Heart left ventricle (tissue), 16 donors: ENCODE measurements around the gene ANKZF1. TPM values are rescaled to one million over a fixed set of nuclear protein-coding genes. Genes with fewer than 3 reads are reported as not detected.

Source experiments
- ATAC-seq, 4 donors: fragments of 200-7000 bp; cut with Tn5 transposase; one replicate each; pipeline ENCODE4 v1.9.1; 2020 to 2022; ENCODE audit warnings: moderate library complexity in 4 of 4, mild to moderate bottlenecking in 3 of 4, moderate number of reproducible peaks in 1 of 4
- DNase-seq, 5 donors: peaks; one replicate each; pipeline ENCODE4 v3.0.0-alpha.2; 2020
- H3K27ac ChIP-seq, 12 donors: fragments of 200-600 bp; sonication (generic) in 4 of 12; one replicate each; pipeline versions ENCODE4 v1.5.0 to v1.8.0; 2016 to 2022; ENCODE audit warnings: mild to moderate bottlenecking in 2 of 12
- H3K27me3 ChIP-seq, 9 donors: fragments of 200-600 bp; sonication (generic) in 2 of 9; one replicate each; pipeline versions ENCODE4 v1.5.1 to v1.8.0; 2016 to 2022; ENCODE audit warnings: mild to moderate bottlenecking in 3 of 9
- H3K36me3 ChIP-seq, 9 donors: fragments of 200-600 bp; sonication (generic) in 2 of 9; one replicate each; pipeline versions ENCODE4 v1.5.0 to v1.8.0; 2018 to 2022; ENCODE audit warnings: mild to moderate bottlenecking in 2 of 9
- H3K4me1 ChIP-seq, 12 donors: fragments of 200-600 bp; sonication (generic) in 4 of 12; one replicate each; pipeline versions ENCODE4 v1.5.0 to v1.8.0; 2016 to 2022; ENCODE audit warnings: mild to moderate bottlenecking in 3 of 12
- H3K4me3 ChIP-seq, 12 donors: fragments of 200-600 bp; sonication (generic) in 4 of 12; one replicate each; pipeline versions ENCODE4 v1.5.0 to v1.8.0; 2017 to 2022; ENCODE audit warnings: mild to moderate bottlenecking in 9 of 12, moderate library complexity in 4 of 12
- H3K9me3 ChIP-seq, 12 donors: fragments of 200-600 bp; sonication (generic) in 4 of 12; one replicate each; pipeline versions ENCODE4 v1.5.0 to v1.8.0; 2016 to 2022; ENCODE audit warnings: mild to moderate bottlenecking in 1 of 12
- POLR2A ChIP-seq, 2 donors: fragments of 450-650 bp; IDR thresholded peaks; one replicate each; pipeline ENCODE4 v1.6.1; 2017; ENCODE audit warnings: antibody characterized with exemption in 2 of 2, mild to moderate bottlenecking in 2 of 2, moderate library complexity in 2 of 2
- WGBS, 4 donors: extraction: QIAGEN DNeasy Blood & Tissue Kit in 2 of 4; methylation state at CpG; one replicate each; pipeline versions ENCODE4 v1.1.5 to v1.1.7; 2013 to 2018; 5-methylcytosine and 5-hydroxymethylcytosine counted together
- intact Hi-C, 10 donors: fragments of 100-400 bp; cut with DNase I; formaldehyde crosslinking; loops; one replicate each; pipeline versions ENCODE4 v1.11.1 to v1.14.2; 2022
- polyA plus RNA-seq, 2 donors: library from polyadenylated mRNA; stranded (reverse); fragments of 200-250 nt; gene quantifications; one replicate each; pipeline ENCODE4 v1.2.3, GENCODE V29; 2013
- total RNA-seq, 9 donors: library from RNA; depleted of rRNA in 2 of 9; stranded (reverse); fragments of >200 nt in 2 of 9; fragmentation: NEBNext Ultra II Directional in 3 of 9; extraction: Animal tissue kit (Norgen Biotek cat#: 25700) in 3 of 9; gene quantifications; one replicate each; pipeline versions ENCODE4 v1.1.0 to v1.2.4, GENCODE V29; 2016 to 2023
- TF ChIP-seq, protein P1 (sequence below), 12 donors: fragments of 200-600 bp; sonication (generic) in 4 of 12; IDR thresholded peaks; one replicate each; pipeline versions ENCODE4 v1.5.0 to v1.8.0; 2018 to 2022; ENCODE audit warnings: antibody characterized with exemption in 12 of 12, mild to moderate bottlenecking in 5 of 12
- donor health status: ischemic (EF 13 %, LVEDD 7.1; RV severe dilation, severe dysfunction).
- donor health status: healthy with polysubstance abuse.
- donor health status: DM: no; HTN: yes; CAD: no.
- donor health status: DM: no; HTN: no; CAD: no.
- donor health status: ischemic (EF 25% LVEDD 6.9; RV normal size, moderate dysfunction).
- donor health status: ischemic (EF 25% LVEDD 5.7; RV mildly dilated, moderate dysfunction).
- donor health status: healthy.
- donor health status: DM: yes; HTN: yes; CAD: no.
- donor health status: ischemic (EF 35%, LVEDD 5.7; RV mildly dilated, moderate dysfunction).
- donor health status: nonischemic (EF 11% LVEDD 7.7; RV severe dilation, severe dysfunction).
- donor health status: DM: yes; HTN: yes; CAD: no.
- donor health status: PGD.
- donor health status: ischemic (EF 29% LVEDD 5.4; RV normal size, mild dysfunction).
- donor health status: nonischemic (EF 23%, LVEDD 6.1; RV moderate dilation, normal function).

Gene ANKZF1
- total and polyA plus RNA-seq, 11 donors, result 14.0 to 36.8 (median 26.3) TPM

- Histone ChIP-seq H3K27me3 (no peaks in the 10 kb centered on the region), H3K4me1 (peaks cover 5 to 30% (median 14%) of the 10 kb centered on the region in 12 donors), H3K36me3 (peaks cover 0 to 69% (median 56%) of the 10 kb centered on the region in 9 donors), H3K27ac (peak overlapping the region in 1 of 12 donors; percentile 37), H3K4me3 (no peak overlapping the region), H3K9me3 (no peaks in the 10 kb centered on the region)
- ATAC-seq, result peak in 1 of 4 donors; percentile 10
- intact Hi-C loops, result no loop called here
- WGBS, 4 donors, result 68 to 82% (median 73%) methylated on average over 6 to 8 of the region's 8 CpGs
- TF ChIP-seq POLR2A (IDR thresholded peaks at IDR 0.05), result no peak
- TF ChIP-seq, protein P1, sequence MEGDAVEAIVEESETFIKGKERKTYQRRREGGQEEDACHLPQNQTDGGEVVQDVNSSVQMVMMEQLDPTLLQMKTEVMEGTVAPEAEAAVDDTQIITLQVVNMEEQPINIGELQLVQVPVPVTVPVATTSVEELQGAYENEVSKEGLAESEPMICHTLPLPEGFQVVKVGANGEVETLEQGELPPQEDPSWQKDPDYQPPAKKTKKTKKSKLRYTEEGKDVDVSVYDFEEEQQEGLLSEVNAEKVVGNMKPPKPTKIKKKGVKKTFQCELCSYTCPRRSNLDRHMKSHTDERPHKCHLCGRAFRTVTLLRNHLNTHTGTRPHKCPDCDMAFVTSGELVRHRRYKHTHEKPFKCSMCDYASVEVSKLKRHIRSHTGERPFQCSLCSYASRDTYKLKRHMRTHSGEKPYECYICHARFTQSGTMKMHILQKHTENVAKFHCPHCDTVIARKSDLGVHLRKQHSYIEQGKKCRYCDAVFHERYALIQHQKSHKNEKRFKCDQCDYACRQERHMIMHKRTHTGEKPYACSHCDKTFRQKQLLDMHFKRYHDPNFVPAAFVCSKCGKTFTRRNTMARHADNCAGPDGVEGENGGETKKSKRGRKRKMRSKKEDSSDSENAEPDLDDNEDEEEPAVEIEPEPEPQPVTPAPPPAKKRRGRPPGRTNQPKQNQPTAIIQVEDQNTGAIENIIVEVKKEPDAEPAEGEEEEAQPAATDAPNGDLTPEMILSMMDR (IDR thresholded peaks at IDR 0.05), result no peak
- DNase-seq, result no peak
Observed at GRCh38 chr2:219182331-219183150, 47.1 kb upstream of the ANKZF1 start.

DNA sequence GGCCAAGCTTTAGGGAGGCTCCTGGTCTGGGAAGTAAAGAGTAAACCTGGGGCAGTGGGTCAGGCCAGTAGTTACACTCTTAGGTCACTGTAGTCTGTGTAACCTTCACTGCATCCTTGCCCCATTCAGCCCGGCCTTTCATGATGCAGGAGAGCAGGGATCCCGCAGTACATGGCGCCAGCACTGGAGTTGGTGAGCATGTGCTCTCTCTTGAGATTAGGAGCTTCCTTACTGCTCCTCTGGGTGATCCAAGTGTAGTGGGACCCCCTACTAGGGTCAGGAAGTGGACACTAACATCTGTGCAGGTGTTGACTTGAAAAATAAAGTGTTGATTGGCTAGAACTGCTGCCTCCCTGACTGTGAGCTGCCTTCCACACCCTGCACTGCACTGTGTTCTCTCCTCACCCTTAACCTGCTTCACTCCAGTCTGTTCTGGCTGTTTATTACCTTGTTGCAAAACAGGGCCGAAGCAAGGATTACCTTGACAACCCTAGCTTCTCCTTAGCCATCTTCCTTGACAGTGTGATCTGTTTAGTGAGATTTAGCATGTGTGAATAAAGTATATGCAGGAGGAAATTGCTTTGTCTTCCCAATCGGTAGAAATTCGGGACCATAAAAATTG is 46.3 kb upstream of the ANKZF1 start:
- no peak overlapping the region for H3K27ac ChIP-seq
- intact Hi-C loops, result no loop called here
- no peaks in the 10 kb centered on the region for H3K9me3 ChIP-seq
- 88 to 96% (median 92%) methylated on average over 6 of the region's 6 CpGs for WGBS, 4 donors
- ATAC-seq (no peak), DNase-seq (no peak)
- peaks cover 5 to 28% (median 14%) of the 10 kb centered on the region in 12 donors for H3K4me1 ChIP-seq
- TF ChIP-seq, protein P1 (IDR thresholded peaks at IDR 0.05), result no peak
- no peak for TF ChIP-seq POLR2A (IDR thresholded peaks at IDR 0.05)
- no peak overlapping the region for H3K4me3 ChIP-seq
- no peaks in the 10 kb centered on the region for H3K27me3 ChIP-seq
- H3K36me3 ChIP-seq, result peaks cover 0 to 69% (median 56%) of the 10 kb centered on the region in 9 donors

- ATAC-seq, result no peak
- no peaks in the 10 kb centered on the region for H3K9me3 ChIP-seq
- H3K4me1 ChIP-seq, result peaks cover under 1 to 22% (median 8%) of the 10 kb centered on the region in 12 donors
- no peak overlapping the region for H3K27ac ChIP-seq
- WGBS, 4 donors, result 92 to 100% (median 98%) methylated on average over 2 of the region's 2 CpGs
- TF ChIP-seq, protein P1 (IDR thresholded peaks at IDR 0.05), result no peak
- TF ChIP-seq POLR2A (IDR thresholded peaks at IDR 0.05), result no peak
- DNase-seq, result peak in 1 of 5 donors; percentile 2
- H3K27me3 ChIP-seq, result no peaks in the 10 kb centered on the region
- H3K4me3 ChIP-seq, result no peak overlapping the region
- peaks cover 0 to 69% (median 56%) of the 10 kb centered on the region in 9 donors for H3K36me3 ChIP-seq
- intact Hi-C loops, result no loop called here
Observed at GRCh38 chr2:219184121-219184520, 45.5 kb upstream of the ANKZF1 start.

DNA sequence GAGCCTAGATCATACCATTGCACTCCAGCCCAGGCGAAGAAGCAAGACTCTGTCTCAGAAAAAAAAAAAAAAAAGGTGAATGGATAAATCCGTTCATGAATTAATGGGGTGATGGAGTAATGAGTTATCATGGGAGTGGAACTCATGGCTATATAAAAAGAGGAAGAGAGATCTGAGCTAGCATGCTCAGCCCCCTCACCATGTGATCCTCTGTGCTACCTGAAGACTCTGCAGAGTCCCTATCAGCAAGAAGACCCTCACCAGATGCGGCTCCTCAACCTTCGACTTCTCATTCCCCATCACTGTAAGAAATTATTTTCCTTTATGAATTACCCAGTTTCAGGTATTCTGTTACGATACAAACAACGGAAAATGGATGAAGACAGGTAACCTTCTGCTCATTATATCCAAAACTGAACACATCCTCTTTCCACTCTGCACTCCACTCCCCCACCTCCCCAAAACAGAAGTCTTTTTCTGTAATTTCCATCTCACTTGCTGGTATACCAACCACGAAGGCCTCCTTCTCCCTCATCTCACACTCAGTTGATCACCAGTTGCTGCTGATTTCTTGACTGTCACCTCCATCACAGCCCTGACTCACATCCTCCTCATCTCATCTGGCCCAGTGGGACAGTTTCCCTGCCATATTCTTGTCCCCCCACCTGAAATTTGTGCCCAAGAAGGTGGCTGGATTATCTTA is 42.7 kb upstream of the ANKZF1 start:
- no peak for TF ChIP-seq POLR2A (IDR thresholded peaks at IDR 0.05)
- TF ChIP-seq, protein P1 (IDR thresholded peaks at IDR 0.05), result no peak
- Histone ChIP-seq H3K4me1 (peaks cover 0 to 11% (median 0%) of the 10 kb centered on the region in 12 donors), H3K27ac (no peak overlapping the region), H3K4me3 (no peak overlapping the region), H3K36me3 (peaks cover 0 to 45% (median 31%) of the 10 kb centered on the region in 9 donors), H3K9me3 (no peaks in the 10 kb centered on the region), H3K27me3 (no peaks in the 10 kb centered on the region)
- no peak for DNase-seq
- WGBS, 4 donors, result 89 to 92% (median 90%) methylated on average over 7 of the region's 7 CpGs
- intact Hi-C loops, result no loop called here
- ATAC-seq, result no peak
